HG03342 (cell line): ENCODE measurements around the gene NHSL1.

ENCODE experiments used
- ATAC-seq: cut with Tn5 transposase; IDR thresholded peaks from one replicate; pipeline ENCODE4 v1.9.1; 2021; ENCODE audit warnings: mild to moderate bottlenecking, moderate library complexity; ENCODE audit not compliant: unreplicated experiment

NHSL1 gene

GRCh38 chr6:138377844-138378243 lies 121.5 kb downstream of the NHSL1 start, which contains the start of gene SMIM28:
SMIM28 (plus strand) TSS chr6:138377905; CDS start chr6:138378073, 168 bp downstream.
- ATAC-seq, result no peak

GRCh38 chr6:138377042-138377441 lies 122.3 kb downstream of the NHSL1 start:
- no peak for ATAC-seq

GRCh38 chr6:138374815-138375214 lies 124.5 kb downstream of the NHSL1 start:
- no peak for ATAC-seq

GRCh38 chr6:138374230-138374629 lies 125.1 kb downstream of the NHSL1 start:
- ATAC-seq, result no peak

- no peak for ATAC-seq
Measured at GRCh38 chr6:138372711-138373463, 126.4 kb downstream of the NHSL1 start.
